Psoas muscle (tissue), 8 donors: ENCODE data around the gene USP14. TPM values are rescaled to one million over a fixed set of nuclear protein-coding genes. Genes with fewer than 3 reads are reported as not detected.
"Not testable (repeated sequence)": the region's sequence is repeated elsewhere in the genome, so short reads cannot be mapped to it uniquely, and the experiment has no call there.

Source experiments
- ATAC-seq, 4 donors: fragments of 200-7000 bp; cut with Tn5 transposase; one replicate each; pipeline ENCODE4 v1.9.1; 2020; ENCODE audit warnings: moderate library complexity in 3 of 4, mild to moderate bottlenecking in 2 of 4
- DNase-seq, 2 donors: peaks; one replicate each; pipeline ENCODE4 v3.0.0-alpha.2; 2020
- H3K27ac ChIP-seq: fragments of 200-600 bp; one replicate; pipeline ENCODE4 v1.8.0; 2022
- H3K27me3 ChIP-seq, 3 donors: fragments of 200-600 bp in 1 of 3; one replicate each; pipeline versions ENCODE4 v1.6.1 to v1.8.0; 2013 to 2022; ENCODE audit warnings: low read length in 2 of 3, mild to moderate bottlenecking in 2 of 3, moderate library complexity in 1 of 3; ENCODE audit not compliant: insufficient read depth in 3 of 3
- H3K36me3 ChIP-seq, 2 donors: fragments of 200-600 bp in 1 of 2; one replicate each; pipeline versions ENCODE4 v1.6.1 to v1.8.0; 2013 to 2022; ENCODE audit warnings: low read depth in 1 of 2, mild to moderate bottlenecking in 1 of 2, moderate library complexity in 1 of 2; ENCODE audit not compliant: insufficient read depth in 1 of 2
- H3K4me1 ChIP-seq: fragments of 200-600 bp; one replicate; pipeline ENCODE4 v1.8.0; 2022
- H3K4me3 ChIP-seq: fragments of 200-600 bp; one replicate; pipeline ENCODE4 v1.8.0; 2022; ENCODE audit warnings: mild to moderate bottlenecking
- H3K9me3 ChIP-seq: fragments of 200-600 bp; one replicate; pipeline ENCODE4 v1.8.0; 2022
- CTCF ChIP-seq: fragments of 200-600 bp; IDR thresholded peaks from one replicate; pipeline ENCODE4 v1.8.0; 2022; ENCODE audit warnings: antibody characterized with exemption
- WGBS, 3 donors: extraction: QIAGEN DNeasy Blood & Tissue Kit; methylation state at CpG; one replicate each; pipeline versions ENCODE4 v1.1.6 to v1.1.7; 2013; 5-methylcytosine and 5-hydroxymethylcytosine counted together
- intact Hi-C, 2 donors: fragments of 100-400 bp; cut with DNase I; formaldehyde crosslinking; loops; one replicate each; pipeline versions ENCODE4 v1.11.0 to v1.14.2; 2022
- long read RNA-seq, 2 donors: library from polyadenylated mRNA; unstranded; transcript quantifications; one replicate each; pipeline ENCODE4 v2.0.0, GENCODE V29; 2021
- polyA plus RNA-seq, 3 donors: library from polyadenylated mRNA; stranded (reverse); fragments of 200-250 nt; gene quantifications; one replicate each; pipeline ENCODE4 v1.2.3, GENCODE V29; 2013
- total RNA-seq, 4 donors: library from RNA; stranded (reverse); fragmentation: NEBNext Ultra II Directional in 2 of 4; extraction: Animal tissue kit (Norgen Biotek cat#: 25700) in 2 of 4; gene quantifications; one replicate each; pipeline versions ENCODE4 v1.2.1 to v1.2.4, GENCODE V29; 2021 to 2023
- donor health status: healthy with polysubstance abuse.
- donor health status: DM: no; HTN: no; CAD: no; lungs with moderate emphysema.
- donor health status: Bipolar disorder and iron deficiency.
- donor health status: healthy.
- donor health status: DM: yes; HTN: yes; CAD: no.
- donor health status: DM: no; HTN: no; CAD: no.
- donor health status: DM: no; HTN: no; CAD: no.
- donor health status: DM: yes; HTN: yes; CAD: no.

USP14 gene
- total RNA-seq (10 to 100 TPM; 59.7 to 76.1 (median 72.8) TPM), polyA plus RNA-seq (100 to 1,000 TPM in 1 of 3 donors, 10 to 100 TPM in 2; 40.7 to 166 (median 73.5) TPM)
- long read RNA-seq, donor 1, full-length matches to known transcripts, result 101 of 112 reads
- long read RNA-seq, donor 1, partial matches to known transcripts, result 5 of 112 reads
- long read RNA-seq, donor 1, other reads (novel, unspliced or antisense), result 6 of 112 reads
- long read RNA-seq, donor 2, full-length matches to known transcripts, result 204 of 225 reads
- long read RNA-seq, donor 2, partial matches to known transcripts, result 7 of 225 reads
- long read RNA-seq, donor 2, other reads (novel, unspliced or antisense), result 14 of 225 reads

GRCh38 chr18:158128-159036, at the start of gene USP14:
Gene USP14 (plus strand): TSS chr18:158557. CDS start chr18:158699, 142 bp downstream.
- no peaks in the 10 kb centered on the region for H3K9me3 ChIP-seq
- no peaks in the 10 kb centered on the region for H3K27me3 ChIP-seq
- H3K4me3 ChIP-seq, result peak within 1 kb of the TSS; percentile 79
- peak within 1 kb of the TSS; percentile 79 for H3K27ac ChIP-seq
- peaks cover 0 to 5% of the 10 kb centered on the region in 2 donors for H3K36me3 ChIP-seq
- intact Hi-C loops, result loop anchor here in 1 of 2 donors (2.0 kb wide), 1 partner anchor 108 kb away; no protein-coding TSS in a partner anchor
- ATAC-seq (peak; percentile 98 to 99 (median 98)), DNase-seq (peak; percentile 97 to 99)
- no peak for TF ChIP-seq CTCF
- WGBS, 3 donors, result 1% methylated on average over 63 to 89 of the region's 89 CpGs
- H3K4me1 ChIP-seq, result peaks cover 21% of the 10 kb centered on the region

- H3K4me3 ChIP-seq, H3K27ac ChIP-seq, H3K4me1 ChIP-seq, DNase-seq, H3K36me3 ChIP-seq, intact Hi-C loops, H3K27me3 ChIP-seq, H3K9me3 ChIP-seq: not testable (repeated sequence)
- peak; percentile 18 to 33 (median 26) for ATAC-seq
- no CpG with 5 or more reads among the region's 3 CpGs for WGBS, 3 donors
Observed at GRCh38 chr18:108665-109063, 49.7 kb upstream of the USP14 start.

- peak; percentile 11 to 41 (median 32) for ATAC-seq
- intact Hi-C loops, H3K36me3 ChIP-seq, H3K27me3 ChIP-seq, H3K4me1 ChIP-seq, H3K4me3 ChIP-seq, H3K9me3 ChIP-seq, H3K27ac ChIP-seq, DNase-seq: not testable (repeated sequence)
- 40 to 43% (median 41%) methylated on average over 7 of the region's 7 CpGs for WGBS, 3 donors
Observed at GRCh38 chr18:109130-109921, 49.0 kb upstream of the USP14 start.

- H3K27ac ChIP-seq, H3K36me3 ChIP-seq, H3K4me1 ChIP-seq, H3K27me3 ChIP-seq, H3K9me3 ChIP-seq, DNase-seq, intact Hi-C loops, H3K4me3 ChIP-seq: not testable (repeated sequence)
- 55 to 59% (median 56%) methylated on average over 5 of the region's 5 CpGs for WGBS, 3 donors
- peak in 1 of 4 donors; percentile 2 for ATAC-seq
Observed at GRCh38 chr18:109922-110261, 48.5 kb upstream of the USP14 start.

GRCh38 chr18:110351-111201, 47.8 kb upstream of the USP14 start:
- H3K27ac ChIP-seq, H3K36me3 ChIP-seq, H3K4me3 ChIP-seq, H3K4me1 ChIP-seq, H3K9me3 ChIP-seq, intact Hi-C loops, H3K27me3 ChIP-seq, DNase-seq: not testable (repeated sequence)
- 60 to 66% (median 62%) methylated on average over 4 of the region's 4 CpGs for WGBS, 3 donors
- peak in 2 of 4 donors; percentile 16 to 24 for ATAC-seq
